H9 (cell line): ENCODE measurements around the gene OTULIN. TPM values are rescaled to one million over a fixed set of nuclear protein-coding genes. Genes with fewer than 3 reads are reported as not detected.

Experiments
- DNase-seq: peaks from one replicate; pipeline ENCODE4 v3.0.0-alpha.2; 2017
- H2AFZ ChIP-seq: one replicate; pipeline ENCODE4 v1.6.1; 2013; ENCODE audit warnings: mild to moderate bottlenecking, low read length, control low read depth, moderate library complexity
- H2AK5ac ChIP-seq: 2 replicates; pipeline ENCODE4 v1.6.1; 2013; ENCODE audit warnings: low read length, control low read depth, mixed read lengths; ENCODE audit not compliant: insufficient read length
- H2BK120ac ChIP-seq: one replicate; pipeline ENCODE4 v1.6.1; 2013; ENCODE audit warnings: low read depth, mild to moderate bottlenecking, low read length, control low read depth, inconsistent platforms; ENCODE audit not compliant: poor library complexity, severe bottlenecking
- H2BK12ac ChIP-seq: 2 replicates; pipeline ENCODE4 v1.6.1; 2013; ENCODE audit warnings: low read length, control low read depth, mixed read lengths, low read depth; ENCODE audit not compliant: insufficient read length
- H2BK15ac ChIP-seq: 2 replicates; pipeline ENCODE4 v1.6.1; 2013; ENCODE audit warnings: low read depth, low read length, control low read depth
- H2BK20ac ChIP-seq: one replicate; pipeline ENCODE4 v1.6.1; 2013; ENCODE audit warnings: low read depth, mild to moderate bottlenecking, low read length, control low read depth, inconsistent platforms; ENCODE audit not compliant: poor library complexity, severe bottlenecking
- H2BK5ac ChIP-seq: 2 replicates; pipeline ENCODE4 v1.6.1; 2013; ENCODE audit warnings: low read length, control low read depth, mixed read lengths; ENCODE audit not compliant: insufficient read length
- H3K14ac ChIP-seq: 2 replicates; pipeline ENCODE4 v1.6.1; 2013; ENCODE audit warnings: low read length, control low read depth; ENCODE audit not compliant: insufficient read depth
- H3K18ac ChIP-seq: 2 replicates; pipeline ENCODE4 v1.6.1; 2013; ENCODE audit warnings: low read depth, mild to moderate bottlenecking, mixed read lengths, low read length, control low read depth; ENCODE audit not compliant: insufficient read length
- H3K23ac ChIP-seq: 2 replicates; pipeline ENCODE4 v1.6.1; 2013; ENCODE audit warnings: low read length, control low read depth, mixed read lengths, low read depth; ENCODE audit not compliant: insufficient read length
- H3K23me2 ChIP-seq: 2 replicates; pipeline ENCODE4 v1.6.1; 2013; ENCODE audit warnings: low read depth, mild to moderate bottlenecking, mixed read lengths, low read length, control low read depth; ENCODE audit not compliant: insufficient read length, poor library complexity, severe bottlenecking
- H3K27ac ChIP-seq: 2 replicates; pipeline ENCODE4 v1.5.1; 2013; ENCODE audit warnings: low read length, control low read depth, mixed read lengths, low read depth; ENCODE audit not compliant: insufficient read length
- H3K27me3 ChIP-seq: 2 replicates; pipeline ENCODE4 v1.6.1; 2013; ENCODE audit warnings: low read length, control low read depth, inconsistent platforms; ENCODE audit not compliant: insufficient read depth
- H3K4ac ChIP-seq: 2 replicates; pipeline ENCODE4 v1.6.1; 2013; ENCODE audit warnings: low read depth, mild to moderate bottlenecking, control low read depth, inconsistent platforms, low read length, moderate library complexity
- H3K4me1 ChIP-seq: 2 replicates; pipeline ENCODE4 v1.6.1; 2013; ENCODE audit warnings: low read length, control low read depth, inconsistent platforms; ENCODE audit not compliant: insufficient read depth
- H3K4me2 ChIP-seq: 2 replicates; pipeline ENCODE4 v1.6.1; 2013; ENCODE audit warnings: low read length, control low read depth, mixed read lengths; ENCODE audit not compliant: insufficient read length, insufficient read depth
- H3K56ac ChIP-seq: 2 replicates; pipeline ENCODE4 v1.6.1; 2013; ENCODE audit warnings: low read depth, mild to moderate bottlenecking, mixed read lengths, low read length, control low read depth; ENCODE audit not compliant: insufficient read length
- H3K79me1 ChIP-seq: 2 replicates; pipeline ENCODE4 v1.6.1; 2013; ENCODE audit warnings: low read depth, mild to moderate bottlenecking, moderate library complexity, low read length, control low read depth, inconsistent platforms; ENCODE audit not compliant: insufficient read depth, poor library complexity, severe bottlenecking
- H3K79me2 ChIP-seq: 2 replicates; pipeline ENCODE4 v1.6.1; 2013; ENCODE audit warnings: low read length, control low read depth, inconsistent platforms; ENCODE audit not compliant: insufficient read depth
- H3K9ac ChIP-seq: 2 replicates; pipeline ENCODE4 v1.6.1; 2013; ENCODE audit warnings: low read length, control low read depth, mixed read lengths; ENCODE audit not compliant: insufficient read length; ENCODE audit errors: extremely low read depth
- H3K9me3 ChIP-seq: one replicate; pipeline ENCODE4 v1.6.1; 2013; ENCODE audit warnings: low read depth, low read length, inconsistent platforms; ENCODE audit not compliant: control insufficient read depth
- H3T11ph ChIP-seq: one replicate; pipeline ENCODE4 v1.6.1; 2013; ENCODE audit warnings: mild to moderate bottlenecking, low read length, control low read depth, inconsistent platforms
- H4K20me1 ChIP-seq: one replicate; pipeline ENCODE4 v1.6.1; 2013; ENCODE audit not compliant: control insufficient read depth, insufficient read length, insufficient read depth
- H4K5ac ChIP-seq: 2 replicates; pipeline ENCODE4 v1.6.1; 2013; ENCODE audit warnings: low read depth, mild to moderate bottlenecking, mixed read lengths, low read length, control low read depth; ENCODE audit not compliant: insufficient read length
- H4K8ac ChIP-seq: replicated peaks from 2 replicates; pipeline ENCODE4 v1.6.1; 2013; ENCODE audit warnings: low read length, control low read depth, mixed read lengths, low read depth; ENCODE audit not compliant: insufficient read length
- H4K91ac ChIP-seq: 2 replicates; pipeline ENCODE4 v1.6.1; 2013; ENCODE audit warnings: low read depth, mild to moderate bottlenecking, moderate library complexity, mixed read lengths, low read length, control low read depth; ENCODE audit not compliant: insufficient read length
- H3K27ac Mint-ChIP-seq, 3 experiments: 2 replicates in 2 of 3; 3 replicates in 1 of 3; pipeline ENCODE4 v1.8.0; 2020 to 2021; ENCODE audit warnings: mixed read lengths in 3 of 3, mild to moderate bottlenecking in 1 of 3, moderate library complexity in 1 of 3
- H3K27me3 Mint-ChIP-seq: 2 replicates; pipeline ENCODE4 v1.8.0; 2021; ENCODE audit warnings: low read depth, mild to moderate bottlenecking, moderate library complexity, mixed read lengths
- H3K36me3 Mint-ChIP-seq, 3 experiments: 2 replicates in 2 of 3; 3 replicates in 1 of 3; pipeline ENCODE4 v1.8.0; 2020 to 2021; ENCODE audit warnings: low read depth in 3 of 3, mixed read lengths in 3 of 3; ENCODE audit not compliant: insufficient read depth in 1 of 3
- H3K4me1 Mint-ChIP-seq, 2 experiments: 2 replicates each; pipeline ENCODE4 v1.8.0; 2020; ENCODE audit warnings: mixed read lengths in 2 of 2
- H3K4me3 Mint-ChIP-seq, 2 experiments: 2 replicates in 1 of 2; 3 replicates in 1 of 2; pipeline ENCODE4 v1.8.0; 2020 to 2021; ENCODE audit warnings: mild to moderate bottlenecking in 2 of 2, mixed read lengths in 2 of 2, moderate library complexity in 1 of 2
- H3K9me3 Mint-ChIP-seq, 2 experiments: 2 replicates in 1 of 2; 3 replicates in 1 of 2; pipeline ENCODE4 v1.8.0; 2020; ENCODE audit warnings: mild to moderate bottlenecking in 2 of 2, mixed read lengths in 2 of 2, moderate library complexity in 1 of 2
- CTCF ChIP-seq: fragments of 200-600 bp; sonication (generic); conservative IDR thresholded peaks from 3 replicates; pipeline ENCODE4 v1.8.0; 2021; ENCODE audit warnings: antibody characterized with exemption, mild to moderate bottlenecking
- WGBS: extraction: QIAGEN DNeasy Blood & Tissue Kit; methylation state at CpG from one replicate; pipeline ENCODE4 v1.1.7; 2013; ENCODE audit warnings: missing lambda C conversion rate, low lambda C conversion rate, mixed read lengths; ENCODE audit not compliant: insufficient read length; ENCODE audit errors: extremely low coverage; 5-methylcytosine and 5-hydroxymethylcytosine counted together
- total RNA-seq: library from RNA; stranded (reverse); gene quantifications from 2 replicates; pipeline ENCODE4 v1.2.1, GENCODE V29; 2021

The OTULIN gene
- total RNA-seq, 1 experiment from 2014 or later, result 35.8 TPM

- Histone ChIP-seq H3K79me2 (no peaks in the 10 kb centered on the region), H3K18ac (no peak overlapping the region), H4K5ac (no peak overlapping the region), H3K56ac (no peak overlapping the region), H3K14ac (no peak overlapping the region), H2BK15ac (no peak overlapping the region), H2BK12ac (no peak overlapping the region), H3K23ac (no peak overlapping the region), H2AK5ac (no peak overlapping the region), H2AFZ (no peak overlapping the region), H3K4ac (no peak overlapping the region), H3K4me2 (no peak overlapping the region), H3K9ac (no peak overlapping the region), H2BK120ac (no peak overlapping the region), H3K27ac (no peak overlapping the region), H3K9me3 (no peaks in the 10 kb centered on the region), H3K4me1 (peaks cover 5% of the 10 kb centered on the region; the same call in 1 of the 2 replicates), H2BK5ac (no peak overlapping the region), H2BK20ac (no peak overlapping the region), H3K23me2 (no peaks in the 10 kb centered on the region), H3K79me1 (no peaks in the 10 kb centered on the region), H3T11ph (no peak overlapping the region), H4K20me1 (peaks cover 2% of the 10 kb centered on the region), H4K8ac (no peak overlapping the region), H4K91ac (no peak overlapping the region), H3K27me3 (no peaks in the 10 kb centered on the region)
- TF ChIP-seq CTCF, result no peak
- peak overlapping the region in 1 of 3 experiments; percentile 62; a peak in 3 of 7 replicates for H3K27ac Mint-ChIP-seq
- no peak for DNase-seq
- no CpG with 5 or more reads among the region's 11 CpGs for WGBS
- no peaks in the 10 kb centered on the region; a peak in 1 of 5 replicates for H3K9me3 Mint-ChIP-seq
- H3K36me3 Mint-ChIP-seq, result no peaks in the 10 kb centered on the region; a peak in 1 of 7 replicates
- H3K4me3 Mint-ChIP-seq, result no peak overlapping the region
- H3K4me1 Mint-ChIP-seq, result peaks cover 38 to 39% of the 10 kb centered on the region in 2 experiments
- H3K27me3 Mint-ChIP-seq, result no peaks in the 10 kb centered on the region
Observed at GRCh38 chr5:14741801-14742440, 77.4 kb downstream of the OTULIN start.
